MM.1S (cell line): ENCODE measurements around the gene KLF1.

Experiments used
- DNase-seq: peaks from one replicate; pipeline ENCODE4 v3.0.0-alpha.2; 2015
- H2AFZ ChIP-seq: fragments of 300-600 bp; sonication (generic); 2 replicates; pipeline ENCODE4 v1.6.0; 2016; ENCODE audit warnings: antibody characterized with exemption, low read length
- H3F3A ChIP-seq: fragments of 300-600 bp; sonication (generic); 2 replicates; pipeline ENCODE4 v1.6.1; 2016; ENCODE audit warnings: mild to moderate bottlenecking, antibody characterized with exemption, low read length, moderate library complexity, mixed read lengths; ENCODE audit not compliant: insufficient read depth
- H3K27ac ChIP-seq: fragments of 300-600 bp; sonication (generic); 2 replicates; pipeline ENCODE4 v1.5.1; 2016; ENCODE audit warnings: mild to moderate bottlenecking, low read length
- H3K27me3 ChIP-seq: fragments of 300-600 bp; sonication (generic); replicated peaks from 2 replicates; pipeline ENCODE4 v1.6.0; 2016; ENCODE audit warnings: low read length; ENCODE audit not compliant: insufficient read depth
- H3K36me3 ChIP-seq: fragments of 300-600 bp; sonication (generic); replicated peaks from 2 replicates; pipeline ENCODE4 v1.6.1; 2016; ENCODE audit warnings: mild to moderate bottlenecking, low read length, mixed read lengths; ENCODE audit not compliant: insufficient read depth
- H3K4me1 ChIP-seq: fragments of 300-600 bp; sonication (generic); 2 replicates; pipeline ENCODE4 v1.6.1; 2016; ENCODE audit warnings: low read length, mixed read lengths
- H3K4me2 ChIP-seq: fragments of 300-600 bp; sonication (generic); 2 replicates; pipeline ENCODE4 v1.6.0; 2016; ENCODE audit warnings: low read depth, low read length
- H3K4me3 ChIP-seq: fragments of 300-600 bp; sonication (generic); 2 replicates; pipeline ENCODE4 v1.5.1; 2016; ENCODE audit warnings: low read length, mixed read lengths
- H3K79me2 ChIP-seq: fragments of 300-600 bp; sonication (generic); 2 replicates; pipeline ENCODE4 v1.6.1; 2016; ENCODE audit warnings: mixed run types, low read length, mixed read lengths
- H3K9ac ChIP-seq: fragments of 300-600 bp; sonication (generic); 2 replicates; pipeline ENCODE4 v1.6.1; 2016; ENCODE audit warnings: low read length, mixed read lengths
- H3K9me2 ChIP-seq: fragments of 300-600 bp; sonication (generic); replicated peaks from 2 replicates; pipeline ENCODE4 v1.6.1; 2016; ENCODE audit warnings: mild to moderate bottlenecking, low read length, mixed read lengths; ENCODE audit not compliant: insufficient read depth
- H3K9me3 ChIP-seq: fragments of 300-600 bp; sonication (generic); replicated peaks from 2 replicates; pipeline ENCODE4 v1.6.1; 2016; ENCODE audit warnings: mild to moderate bottlenecking, low read length, mixed read lengths; ENCODE audit not compliant: insufficient read depth
- H4K20me1 ChIP-seq: fragments of 300-600 bp; sonication (generic); 2 replicates; pipeline ENCODE4 v1.6.1; 2016; ENCODE audit warnings: mild to moderate bottlenecking, low read length, moderate library complexity, mixed read lengths; ENCODE audit not compliant: insufficient read depth
- CTCF ChIP-seq: fragments of 300-600 bp; sonication (generic); IDR thresholded peaks from 2 replicates; pipeline ENCODE4 v1.5.1; 2016; ENCODE audit warnings: antibody characterized with exemption, low read length, mixed read lengths
- EZH2 ChIP-seq: fragments of 300-600 bp; sonication (generic); optimal IDR thresholded peaks from 2 replicates; pipeline ENCODE3; 2017; ENCODE audit warnings: low read depth, mild to moderate bottlenecking, antibody characterized with exemption, low read length, mixed read lengths
- EZH2phosphoT487 ChIP-seq: fragments of 300-600 bp; sonication (generic); IDR thresholded peaks from 2 replicates; pipeline ENCODE4 v1.6.1; 2018; ENCODE audit warnings: antibody characterized with exemption, low read length

The KLF1 gene

GRCh38 chr19:12864721-12865715, 22.0 kb downstream of the KLF1 start:
- Histone ChIP-seq H3K4me3 (no peak overlapping the region), H3K27me3 (peaks cover 38% of the 10 kb centered on the region), H3K4me2 (no peak overlapping the region), H3K27ac (no peak overlapping the region), H3K79me2 (no peaks in the 10 kb centered on the region), H2AFZ (no peak overlapping the region), H3K36me3 (no peaks in the 10 kb centered on the region), H3K9me3 (no peaks in the 10 kb centered on the region), H3K9ac (no peak overlapping the region), H3F3A (no peaks in the 10 kb centered on the region), H3K9me2 (no peaks in the 10 kb centered on the region), H4K20me1 (no peaks in the 10 kb centered on the region), H3K4me1 (no peaks in the 10 kb centered on the region)
- TF ChIP-seq CTCF (peak; percentile 47), EZH2 (no peak)
- no peak for DNase-seq

GRCh38 chr19:12864143-12864542, 22.9 kb downstream of the KLF1 start:
- H3K79me2 ChIP-seq, result no peaks in the 10 kb centered on the region
- H3K9ac ChIP-seq, result no peak overlapping the region
- H3K4me3 ChIP-seq, result no peak overlapping the region
- no peak overlapping the region for H3K27ac ChIP-seq
- H3K9me3 ChIP-seq, result no peaks in the 10 kb centered on the region
- no peaks in the 10 kb centered on the region for H3K36me3 ChIP-seq
- peaks cover 42% of the 10 kb centered on the region for H3K27me3 ChIP-seq
- no peaks in the 10 kb centered on the region for H4K20me1 ChIP-seq
- no peak for DNase-seq
- H3K4me1 ChIP-seq, result no peaks in the 10 kb centered on the region
- H3K4me2 ChIP-seq, result no peak overlapping the region
- no peak overlapping the region for H2AFZ ChIP-seq
- no peak for TF ChIP-seq CTCF
- TF ChIP-seq EZH2phosphoT487, result no peak
- no peak for TF ChIP-seq EZH2
- no peaks in the 10 kb centered on the region for H3K9me2 ChIP-seq
- no peaks in the 10 kb centered on the region for H3F3A ChIP-seq

GRCh38 chr19:12859546-12859945, 27.5 kb downstream of the KLF1 start:
- Histone ChIP-seq H4K20me1 (no peaks in the 10 kb centered on the region), H3K9ac (no peak overlapping the region), H3K36me3 (no peaks in the 10 kb centered on the region), H2AFZ (no peak overlapping the region), H3K9me2 (no peaks in the 10 kb centered on the region), H3K27ac (no peak overlapping the region), H3K79me2 (no peaks in the 10 kb centered on the region), H3K4me1 (no peaks in the 10 kb centered on the region), H3K4me3 (no peak overlapping the region), H3K9me3 (no peaks in the 10 kb centered on the region), H3F3A (no peaks in the 10 kb centered on the region), H3K4me2 (no peak overlapping the region), H3K27me3 (peaks cover 34% of the 10 kb centered on the region)
- no peak for DNase-seq
- no peak for TF ChIP-seq EZH2phosphoT487
- no peak for TF ChIP-seq EZH2
- no peak for TF ChIP-seq CTCF
